CD4-positive, alpha-beta T cell treated with Interleukin-21 for 1 hour (primary cell): Measurements from ENCODE around the gene ELMO1.

ENCODE experiments used
- DNase-seq: peaks from one replicate; pipeline ENCODE4 v3.0.0-alpha.2; 2020

ELMO1 gene

DNA sequence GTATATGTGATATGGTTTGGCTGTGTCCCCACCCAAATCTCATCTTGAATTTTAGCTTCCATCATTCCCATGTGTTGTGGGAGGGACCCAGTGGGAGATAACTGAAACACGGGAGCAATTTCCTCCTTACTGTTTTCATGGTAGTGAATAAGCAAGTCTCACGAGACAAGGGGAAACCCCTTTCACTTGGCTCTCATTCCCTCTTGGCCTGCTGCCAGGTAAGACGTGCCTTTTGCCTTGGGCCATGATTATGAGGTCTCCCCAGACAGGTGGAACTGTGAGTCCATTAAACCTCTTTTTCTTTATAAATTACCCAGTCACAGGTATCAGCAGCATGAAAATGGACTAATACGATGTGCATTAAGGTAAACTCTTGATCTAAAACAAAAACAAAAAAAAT is 367.2 kb downstream of the ELMO1 start:
- peak; percentile 5 for DNase-seq

DNA sequence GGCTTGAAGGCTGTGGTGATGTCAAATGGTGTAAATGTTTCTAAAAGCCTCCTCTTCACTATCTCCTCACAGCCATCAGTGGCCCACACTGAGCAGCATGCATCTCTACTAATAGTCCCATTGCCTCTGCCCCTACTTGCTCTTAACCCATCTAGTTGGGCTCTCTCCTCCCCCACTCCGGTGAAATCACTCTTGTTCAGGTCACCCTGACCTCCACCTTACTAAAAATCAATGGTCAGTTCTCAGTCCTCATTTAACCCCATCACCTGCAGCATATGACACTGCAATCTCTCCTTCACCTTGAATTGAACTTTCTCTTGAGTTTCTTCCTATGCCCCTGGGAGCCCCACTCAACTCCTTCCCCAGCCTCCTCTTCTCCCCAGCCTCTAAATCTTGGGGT is 369.2 kb downstream of the ELMO1 start:
- DNase-seq, result no peak

DNA sequence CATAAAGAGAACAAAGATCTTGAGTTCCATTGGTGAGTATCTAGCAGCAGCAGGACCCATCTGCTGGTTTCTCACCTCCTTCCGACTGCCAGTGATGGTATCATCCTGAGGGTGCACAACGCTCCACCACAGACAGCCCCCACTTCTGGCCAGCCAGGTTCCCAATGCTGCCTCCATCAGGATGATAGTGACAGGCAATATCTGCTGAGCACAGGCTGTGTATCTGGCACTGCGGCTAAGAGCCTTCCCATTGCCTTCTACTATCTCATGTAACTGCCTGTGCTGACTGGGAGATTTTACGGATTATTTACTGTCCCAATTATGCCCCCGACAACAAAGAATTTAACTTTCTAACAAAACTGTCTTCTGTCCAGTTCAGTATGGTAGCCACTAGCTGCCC is 372.0 kb downstream of the ELMO1 start:
- DNase-seq, result no peak

DNA sequence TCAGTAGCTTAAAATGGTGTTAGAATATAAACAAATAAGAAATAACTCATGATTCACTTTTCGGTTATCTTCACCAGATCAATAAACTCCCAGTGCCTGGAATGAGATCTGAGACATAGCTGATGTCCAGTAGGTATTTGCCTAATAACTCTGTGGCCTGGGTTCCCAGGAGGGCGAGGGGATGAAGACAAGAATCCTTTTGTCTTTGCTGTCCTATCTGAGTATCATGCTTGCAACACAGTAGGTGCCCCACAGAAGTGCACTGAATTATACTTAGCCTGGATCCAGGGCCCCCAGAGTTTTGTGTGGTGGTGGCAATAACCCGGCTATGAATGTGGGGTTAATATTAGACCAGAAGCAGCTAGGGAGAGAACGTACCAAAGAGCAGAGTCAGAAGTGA is 374.3 kb downstream of the ELMO1 start:
- DNase-seq, result no peak

DNA sequence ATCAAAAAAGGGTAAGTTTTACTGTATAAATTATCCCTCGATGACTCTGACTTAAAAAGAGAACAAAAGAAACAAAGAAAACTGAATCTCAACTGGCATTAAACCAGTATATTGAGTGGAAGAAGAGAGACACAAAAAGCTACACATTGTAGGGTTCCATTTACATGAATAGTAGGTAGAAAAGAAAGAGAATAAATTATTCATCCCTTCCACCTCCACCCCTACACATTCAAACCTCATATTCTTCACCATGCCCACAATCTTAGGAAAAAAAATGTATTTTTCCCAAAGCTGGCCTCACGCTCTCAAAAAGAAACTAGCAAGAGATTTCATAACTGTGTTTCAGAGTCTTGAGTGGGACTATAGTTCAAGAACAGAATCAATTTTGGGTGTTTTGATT is 377.5 kb downstream of the ELMO1 start:
- no peak for DNase-seq

DNA sequence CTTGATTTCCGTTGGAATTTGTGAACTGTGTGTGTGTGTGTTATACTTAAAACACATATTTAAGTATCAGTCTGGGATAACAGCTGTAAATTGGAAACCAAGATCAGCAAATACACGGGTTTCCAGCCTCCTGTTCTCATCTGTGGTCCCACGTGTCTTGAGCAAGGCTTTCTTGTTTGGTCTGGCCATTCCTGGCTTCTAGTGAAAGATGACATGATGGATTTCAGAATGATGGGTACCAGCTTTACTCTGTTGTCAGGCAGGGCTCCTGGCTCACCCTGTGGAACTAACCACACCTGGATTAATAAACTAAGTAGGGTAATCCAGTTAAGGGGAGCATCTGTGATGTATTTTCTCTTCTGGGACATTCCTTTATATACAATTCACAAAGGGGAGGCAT is 378.2 kb downstream of the ELMO1 start:
- no peak for DNase-seq

DNA sequence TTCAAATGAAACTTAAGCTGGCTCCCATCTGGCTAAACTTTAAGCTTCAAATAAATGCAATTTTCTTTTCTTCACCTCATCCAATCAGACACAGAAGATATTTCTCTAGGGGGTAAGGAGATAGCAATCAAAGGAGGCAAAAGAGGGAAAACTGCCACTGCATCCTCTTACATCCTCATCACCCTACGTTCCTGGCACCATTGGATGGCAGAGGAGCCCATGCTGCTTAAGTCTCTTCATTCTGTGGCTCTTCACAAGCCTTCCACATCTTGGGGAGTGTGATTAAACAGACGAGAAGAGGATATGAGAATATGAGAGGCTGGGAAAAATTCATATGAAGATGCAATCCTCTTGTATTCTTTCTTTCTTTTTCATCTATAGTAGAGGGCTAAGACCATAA is 378.6 kb downstream of the ELMO1 start:
- no peak for DNase-seq

DNA sequence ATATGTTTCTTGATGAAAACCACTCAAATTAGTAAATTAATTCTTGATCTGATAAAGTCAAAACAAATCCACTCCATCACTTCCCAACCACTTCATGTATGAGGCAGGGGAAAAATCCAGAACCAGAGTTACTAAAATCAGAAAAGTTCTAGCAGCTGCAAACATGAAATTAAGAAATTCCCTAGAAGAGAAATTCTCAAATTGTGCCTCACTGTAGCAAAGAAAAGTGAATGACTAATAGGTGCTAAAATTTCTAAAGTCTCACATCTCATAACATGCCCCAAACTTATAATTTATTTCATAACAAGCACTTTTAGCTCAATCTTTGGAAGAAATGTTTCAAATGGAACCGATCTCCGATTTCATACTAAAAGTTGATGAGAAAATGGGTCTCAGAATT is 379.3 kb downstream of the ELMO1 start:
- no peak for DNase-seq

DNA sequence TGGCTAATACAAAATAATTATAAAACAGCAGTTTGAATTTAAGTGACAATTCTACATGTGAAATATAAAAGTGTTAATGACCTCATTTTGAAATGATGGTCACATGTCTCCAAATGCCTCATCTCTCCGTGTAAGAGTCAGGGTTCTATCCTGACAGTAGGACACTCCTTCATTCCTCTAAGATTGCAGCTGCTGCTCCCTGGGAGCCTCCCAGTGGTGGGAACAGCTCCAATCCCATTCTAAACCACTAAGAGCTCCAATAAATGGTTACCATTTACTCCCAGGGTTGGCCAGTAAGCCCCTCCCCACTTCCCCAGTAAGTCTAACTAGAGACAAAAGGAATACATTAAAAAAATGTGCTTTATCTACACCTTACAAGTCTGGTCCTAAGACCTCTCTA is 379.8 kb downstream of the ELMO1 start:
- no peak for DNase-seq

DNA sequence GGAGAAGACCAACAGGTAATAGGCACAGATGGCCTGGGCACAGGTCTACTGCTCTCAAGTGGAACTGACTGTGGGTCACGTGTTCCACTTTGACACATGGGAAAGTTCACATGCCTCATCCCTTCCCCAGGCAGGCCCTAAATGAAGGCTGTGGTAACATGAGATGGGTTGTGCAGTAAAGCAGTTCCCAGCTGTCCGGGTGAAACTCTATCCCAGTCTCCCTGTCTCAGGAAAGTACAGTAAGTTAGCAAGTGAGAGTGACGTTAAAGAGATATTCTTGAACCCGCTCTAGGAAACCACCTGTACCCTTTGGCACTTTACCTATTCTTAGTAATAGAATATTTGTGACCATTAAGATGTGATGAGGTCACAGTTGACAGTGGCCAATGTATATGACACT is 380.6 kb downstream of the ELMO1 start:
- no peak for DNase-seq

DNA sequence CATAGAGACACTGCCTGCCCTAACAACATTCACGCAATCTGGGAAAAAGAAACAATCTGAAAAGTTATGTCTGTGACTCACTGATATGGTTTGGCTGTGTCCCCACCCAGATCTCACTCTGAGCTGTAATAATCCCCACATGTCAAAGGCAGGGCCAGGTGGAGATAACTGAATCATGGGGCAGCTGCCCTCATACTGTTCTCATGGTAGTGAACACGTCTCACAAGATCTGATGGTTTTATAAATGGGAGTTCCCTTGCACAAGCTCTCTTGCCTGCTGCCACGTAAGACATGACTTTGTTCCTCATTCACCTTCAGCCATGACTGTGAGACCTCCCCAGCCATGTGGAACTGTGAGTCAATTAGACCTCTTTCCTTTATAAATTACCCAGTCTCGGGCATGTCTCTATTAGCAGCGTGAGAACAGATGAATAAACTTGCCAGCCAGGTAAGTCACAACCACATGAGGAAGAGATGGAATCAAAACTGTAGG is 382.8 kb downstream of the ELMO1 start:
- DNase-seq, result no peak

DNA sequence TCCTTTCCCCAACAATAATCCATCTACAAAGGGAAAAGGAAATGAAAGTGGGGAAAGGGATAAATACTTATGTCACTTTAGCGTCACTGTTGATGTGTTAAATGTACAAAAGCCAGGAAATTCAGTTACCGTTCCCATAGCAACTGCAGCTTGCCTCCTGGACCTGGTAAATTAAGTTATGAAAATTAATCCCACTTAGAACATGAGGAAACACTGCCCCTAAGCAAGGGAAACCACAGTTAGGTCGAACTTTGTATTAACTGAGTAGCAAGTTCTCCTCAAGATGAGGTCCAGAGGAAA is 386.2 kb downstream of the ELMO1 start:
- DNase-seq, result no peak

DNA sequence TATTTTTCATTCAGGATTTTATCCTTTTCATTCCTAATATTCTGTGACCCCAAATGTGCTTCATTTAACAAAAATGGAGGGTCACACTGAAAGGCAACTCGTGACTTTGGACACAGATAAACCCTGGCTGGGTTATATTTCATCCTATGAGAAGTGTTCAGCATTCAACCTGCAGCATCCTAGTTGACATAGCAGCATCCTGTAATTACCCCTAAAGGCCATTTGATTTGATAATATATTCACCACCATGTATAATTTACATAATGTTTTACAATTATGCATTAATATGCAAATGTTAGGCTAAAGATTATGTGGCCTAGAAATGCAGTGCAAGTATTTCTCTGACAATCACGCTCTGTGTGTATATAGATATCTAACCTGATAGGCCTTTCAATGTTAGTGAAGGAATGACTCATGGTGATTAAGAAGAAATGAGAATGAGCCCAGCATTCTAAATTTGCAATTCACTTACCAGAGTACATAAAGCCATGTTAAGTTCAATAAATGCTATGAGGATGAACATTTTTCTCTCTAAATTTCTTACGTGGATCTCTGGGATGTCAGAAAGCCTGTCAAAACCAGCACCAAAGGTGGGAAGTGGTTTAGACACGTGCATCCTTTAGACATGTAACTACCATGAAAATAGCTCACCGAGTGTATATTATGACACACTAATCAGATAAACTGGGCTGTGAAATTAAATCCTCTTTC is 386.7 kb downstream of the ELMO1 start:
- no peak for DNase-seq

DNA sequence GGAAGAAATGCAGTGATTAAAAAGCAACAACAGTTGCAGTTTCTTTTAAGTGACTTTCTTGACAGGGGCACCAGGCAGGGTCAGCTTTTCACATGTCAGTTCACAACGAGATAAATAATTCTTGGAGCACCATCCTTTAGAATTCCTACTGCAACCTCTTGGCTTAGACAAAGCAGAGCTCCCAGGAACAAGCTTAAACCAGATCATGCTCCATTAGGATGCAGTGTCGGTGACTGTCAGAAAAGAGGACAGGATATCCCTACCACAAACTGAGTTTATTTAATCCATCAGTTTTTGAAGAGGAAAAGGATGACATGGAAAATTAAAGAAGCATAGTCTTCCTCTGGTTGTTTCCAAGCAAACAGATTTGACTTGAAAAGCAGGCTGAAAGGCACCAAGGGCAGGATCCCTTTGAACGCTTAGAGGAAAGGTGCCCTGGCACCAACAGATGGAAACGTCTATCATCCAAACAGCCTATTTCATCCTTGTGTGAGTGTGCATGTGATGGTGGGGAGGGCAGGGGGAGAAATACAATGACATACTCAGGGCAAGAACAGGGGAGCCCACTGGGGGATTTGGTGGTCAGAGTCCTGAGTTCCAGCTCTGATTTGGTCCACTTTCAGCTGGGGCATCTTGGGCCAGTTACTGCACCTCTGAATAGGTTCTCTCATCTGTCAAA is 392.3 kb downstream of the ELMO1 start:
- DNase-seq, result no peak

DNA sequence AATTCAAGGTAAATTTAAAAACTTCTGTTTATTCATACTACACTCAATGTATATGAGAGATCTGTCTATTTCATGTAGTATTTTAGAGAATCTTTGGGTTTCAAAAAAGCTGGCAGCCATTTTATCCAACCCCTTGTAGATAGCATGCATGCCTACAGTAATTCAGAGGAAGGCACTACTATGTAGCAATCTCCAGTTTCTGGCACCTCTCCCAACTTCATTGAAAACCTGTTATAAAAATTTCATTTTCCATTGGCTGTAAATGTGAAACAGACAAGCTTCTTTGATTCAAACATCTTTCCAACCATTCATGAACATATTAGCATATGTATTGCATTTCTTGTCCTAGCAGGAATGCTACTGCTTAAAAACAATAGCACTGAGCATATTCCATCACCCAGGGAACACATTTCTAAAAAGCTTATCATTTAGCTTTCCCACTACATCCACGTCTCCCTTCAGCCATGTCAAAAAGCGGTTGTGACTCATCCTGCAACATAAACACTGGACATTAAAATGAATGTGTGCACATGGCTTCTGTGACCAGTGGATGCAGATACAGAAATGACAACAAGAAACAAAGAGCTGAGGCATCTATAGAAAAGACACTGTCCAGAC is 393.9 kb downstream of the ELMO1 start:
- DNase-seq, result no peak

DNA sequence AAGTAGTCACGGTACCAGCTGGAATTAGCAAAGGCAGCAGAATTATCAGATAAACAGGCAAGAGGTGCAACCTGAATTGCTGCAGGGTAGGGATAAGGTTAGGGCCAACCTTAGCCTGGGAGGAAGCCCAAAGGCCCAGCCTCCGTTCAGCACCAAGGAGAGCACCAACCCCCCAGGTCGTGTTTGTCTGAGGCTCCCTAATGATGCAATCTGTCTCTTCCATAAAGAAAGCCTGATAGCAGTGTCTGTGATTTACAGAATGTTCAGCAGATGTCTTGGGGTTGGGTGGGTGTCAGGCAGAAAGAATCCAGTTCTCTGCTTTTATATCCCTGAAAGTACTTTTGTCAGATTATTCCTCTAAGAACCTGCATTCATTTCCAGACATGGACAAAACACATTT is 396.0 kb downstream of the ELMO1 start:
- peak; percentile 4 for DNase-seq

DNA sequence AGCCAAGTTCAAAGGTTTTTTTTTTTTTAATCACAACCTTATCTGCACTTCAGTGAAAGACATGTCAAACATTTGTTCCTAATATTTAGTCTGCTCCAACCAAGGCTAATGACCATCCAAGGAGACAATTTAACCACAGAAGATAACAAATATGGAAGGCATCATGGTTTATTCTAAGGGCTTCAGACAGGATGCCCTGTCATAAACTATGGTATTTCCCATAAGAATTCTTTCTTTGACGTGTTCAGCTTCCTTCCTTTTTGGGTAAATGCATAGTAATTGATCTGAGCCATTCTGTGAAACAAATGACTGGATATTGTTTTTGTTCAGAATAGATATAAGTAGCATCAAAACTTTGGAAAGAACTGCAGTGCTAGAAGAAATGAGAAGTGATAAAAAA is 397.9 kb downstream of the ELMO1 start:
- no peak for DNase-seq

DNA sequence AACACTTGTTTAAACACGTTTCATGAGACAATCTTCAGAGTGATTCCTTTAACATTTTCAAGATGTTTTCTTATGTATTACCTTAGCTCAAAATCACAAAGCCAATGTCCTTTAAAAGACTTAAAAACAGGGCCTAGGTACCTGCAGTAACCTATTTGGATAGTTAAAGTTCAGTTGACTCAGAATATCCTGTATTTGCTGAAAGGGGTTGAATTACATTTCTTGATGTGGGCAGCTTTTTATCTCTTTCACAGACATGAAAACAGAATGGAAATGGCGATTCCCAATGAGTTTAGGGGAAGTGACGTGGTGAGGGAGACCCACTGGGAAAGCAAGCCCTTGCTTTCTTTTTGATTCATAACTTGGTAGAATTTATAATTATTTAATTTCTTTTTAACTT is 400.0 kb downstream of the ELMO1 start:
- DNase-seq, result no peak

DNA sequence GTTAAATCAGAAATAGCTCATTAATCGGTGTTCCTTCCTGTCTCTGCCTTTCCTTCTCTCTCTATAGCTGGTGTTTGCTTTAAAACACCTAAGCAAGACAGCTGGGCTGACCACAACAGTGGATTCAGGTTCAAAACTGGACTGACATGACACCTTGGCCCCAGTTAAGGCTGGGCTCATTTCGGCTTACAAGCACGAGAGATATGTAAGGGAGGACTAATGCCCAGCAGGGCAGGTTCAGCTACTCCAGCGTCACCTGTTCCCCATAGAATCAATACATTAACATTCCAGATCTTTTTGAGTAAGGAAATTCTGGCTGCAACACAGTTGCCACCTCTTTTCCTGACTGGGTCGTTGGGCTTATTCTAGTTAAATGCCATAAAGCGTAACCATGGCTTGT is 401.4 kb downstream of the ELMO1 start:
- DNase-seq, result no peak

DNA sequence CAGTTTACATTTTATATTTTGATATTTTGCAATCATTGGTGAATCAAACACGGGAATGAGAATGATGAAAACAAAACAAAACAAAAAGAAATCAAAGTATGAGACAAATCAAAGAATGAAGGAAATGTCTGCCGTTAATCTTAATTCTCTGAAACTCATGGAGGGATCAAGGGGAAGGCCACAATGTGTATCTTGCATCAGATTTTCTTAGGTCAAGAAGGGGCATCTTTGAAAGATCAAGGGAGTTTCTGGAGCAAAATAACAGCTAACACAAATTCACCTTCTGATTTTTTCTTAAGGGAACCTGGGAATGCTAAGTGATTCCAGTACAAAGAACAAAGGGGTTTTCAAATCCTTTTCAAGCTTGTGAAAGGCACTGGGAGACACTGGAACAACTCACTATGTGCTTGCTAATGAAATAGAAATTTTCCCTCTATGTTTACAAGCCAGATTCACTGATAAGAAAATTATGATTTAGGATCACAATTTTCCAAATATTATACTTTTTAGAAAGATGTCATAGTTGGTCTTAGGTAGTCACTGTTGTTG is 402.1 kb downstream of the ELMO1 start:
- DNase-seq, result no peak

DNA sequence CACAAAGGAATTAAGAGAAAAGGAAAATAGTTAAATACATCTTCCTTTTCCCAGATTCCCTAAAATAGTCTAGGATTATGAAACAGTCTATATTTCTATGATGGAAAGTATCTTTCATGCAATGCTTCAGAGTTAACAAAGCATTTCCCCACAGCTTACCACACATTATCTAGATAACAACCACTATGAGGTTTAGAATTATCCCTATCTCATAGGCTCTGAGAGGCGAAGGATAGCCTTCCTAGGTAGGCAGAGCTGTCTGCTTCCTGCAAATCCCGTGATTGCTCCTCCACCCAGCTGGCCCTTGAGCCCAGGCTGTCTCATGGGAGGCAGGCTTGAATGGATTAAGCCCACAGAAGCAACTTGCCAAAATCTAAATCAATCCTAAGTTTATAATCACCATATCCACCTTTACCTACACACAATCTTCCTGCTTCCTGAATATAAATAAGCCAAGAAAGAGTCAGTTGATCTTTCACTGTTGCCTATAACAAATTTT is 402.9 kb downstream of the ELMO1 start:
- no peak for DNase-seq

DNA sequence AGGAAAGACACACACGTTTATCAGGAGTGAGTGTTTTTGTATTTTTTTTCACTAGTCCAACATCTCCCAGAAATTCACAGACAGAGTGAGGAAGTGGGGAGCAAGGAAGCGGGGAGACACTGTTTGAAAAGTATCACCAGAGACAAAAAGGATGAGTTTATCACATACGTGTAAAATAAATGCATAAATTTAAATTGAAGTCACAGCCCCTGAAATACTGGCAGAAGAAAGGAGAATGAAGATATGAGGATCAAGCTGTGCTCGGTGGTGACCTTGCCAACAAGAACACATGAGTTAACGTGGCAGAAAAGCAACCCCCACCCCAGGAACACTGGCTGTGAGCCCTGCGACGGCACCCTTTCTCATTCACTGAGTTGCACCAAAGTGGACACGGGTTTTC is 407.2 kb downstream of the ELMO1 start:
- no peak for DNase-seq

DNA sequence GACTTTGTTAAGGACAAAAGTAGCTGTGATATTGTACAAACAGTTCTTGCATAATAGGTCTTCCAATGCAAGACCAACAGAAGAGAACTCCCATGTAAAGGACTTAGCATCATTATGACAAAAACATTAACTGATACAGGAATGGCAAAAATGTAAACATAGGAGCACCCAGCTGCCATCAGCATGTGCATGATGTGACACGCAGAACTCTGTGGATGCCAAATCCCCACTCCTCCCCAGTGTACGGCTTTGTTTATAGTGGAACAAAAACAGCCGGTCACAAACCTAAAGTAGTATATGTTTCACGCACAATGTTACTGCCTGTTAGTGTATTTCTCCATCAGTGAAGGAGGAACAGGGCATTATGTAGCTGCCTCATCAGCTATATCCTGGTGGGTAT is 408.3 kb downstream of the ELMO1 start:
- DNase-seq, result no peak

DNA sequence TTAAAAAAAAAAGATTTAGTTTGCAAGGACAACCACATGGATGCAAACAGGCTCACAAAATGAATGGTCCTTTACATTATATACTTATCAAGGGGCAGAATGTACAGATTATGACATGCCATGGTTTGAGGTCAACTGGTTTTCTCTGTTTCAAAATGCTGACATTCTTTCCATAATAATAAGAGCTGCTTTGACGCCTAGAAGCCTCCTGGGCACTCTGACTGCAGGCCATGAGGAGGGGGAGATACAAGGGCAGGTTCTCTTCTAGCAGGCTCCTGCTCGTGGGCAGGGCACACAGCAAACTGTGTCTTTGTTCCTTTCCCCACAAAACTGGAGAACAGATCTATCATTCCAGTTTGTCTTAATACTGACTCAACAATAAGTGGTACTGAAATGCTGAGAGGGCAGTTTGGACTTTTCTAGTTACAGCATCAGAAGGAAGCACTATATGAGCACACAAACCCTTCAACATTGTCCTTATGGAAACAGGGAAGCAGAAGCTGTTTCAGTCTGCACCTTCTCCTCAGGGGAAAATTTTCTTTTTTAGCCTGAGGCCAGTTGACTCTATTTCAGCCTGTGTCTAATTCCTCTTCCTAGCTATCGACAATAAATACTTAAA is 409.4 kb downstream of the ELMO1 start:
- DNase-seq, result no peak
